GM12878 (cell line): ENCODE results near the gene LRRC3C. TPM values are rescaled to one million over a fixed set of nuclear protein-coding genes. Genes with fewer than 3 reads are reported as not detected.

ENCODE experiments used
- ATF2 ChIP-seq: IDR thresholded peaks from 2 replicates; pipeline ENCODE4 v1.6.1; 2012; ENCODE audit warnings: low read length, inconsistent platforms
- ATF7 ChIP-seq: fragments of 450-650 bp; IDR thresholded peaks from 2 replicates; pipeline ENCODE4 v1.6.1; 2016; ENCODE audit warnings: low read depth, mild to moderate bottlenecking
- CBX3 ChIP-seq: fragments of 200-600 bp; sonication (generic); IDR thresholded peaks from 2 replicates; pipeline ENCODE4 v1.6.1; 2016; ENCODE audit warnings: low read depth, borderline replicate concordance
- CBX5 ChIP-seq: sonication (generic); IDR thresholded peaks from 2 replicates; pipeline ENCODE4 v1.6.1; 2016; ENCODE audit warnings: low read depth, moderate library complexity, mild to moderate bottlenecking, inconsistent platforms
- CHD2 ChIP-seq: IDR thresholded peaks from 2 replicates; pipeline ENCODE4 v1.6.1; 2011; ENCODE audit warnings: low read depth, low read length, improper control_type of control experiment, borderline replicate concordance
- CREM ChIP-seq: IDR thresholded peaks from 2 replicates; pipeline ENCODE4 v1.6.1; 2014; ENCODE audit warnings: antibody characterized with exemption, low read depth
- EGR1 ChIP-seq, 2 experiments: IDR thresholded peaks; 1 replicate in 1 of 2; 2 replicates in 1 of 2; pipeline ENCODE4 v1.6.1; 2011 to 2012; ENCODE audit warnings: low read depth in 2 of 2, low read length in 2 of 2, borderline replicate concordance in 1 of 2, mild to moderate bottlenecking in 1 of 2, moderate library complexity in 1 of 2
- GATAD2B ChIP-seq: fragments of 450-650 bp; conservative IDR thresholded peaks from 2 replicates; pipeline ENCODE4 v1.6.1; 2017; ENCODE audit warnings: low read depth, mild to moderate bottlenecking, moderate library complexity
- HDAC2 ChIP-seq: fragments of 200-600 bp; sonication (generic); IDR thresholded peaks from 2 replicates; pipeline ENCODE4 v1.6.1; 2017
- IRF4 ChIP-seq: IDR thresholded peaks from 2 replicates; pipeline ENCODE4 v1.6.1; 2011; ENCODE audit warnings: low read depth, low read length
- MYB ChIP-seq: fragments of 150-350 bp; IDR thresholded peaks from 2 replicates; pipeline ENCODE4 v1.6.1; 2014; ENCODE audit warnings: mild to moderate bottlenecking, low read depth, low read length, borderline replicate concordance
- POLR2AphosphoS5 ChIP-seq: IDR thresholded peaks from 2 replicates; pipeline ENCODE4 v1.6.1; 2011; ENCODE audit warnings: mild to moderate bottlenecking, low read length, inconsistent platforms
- RAD21 ChIP-seq: IDR thresholded peaks from 2 replicates; pipeline ENCODE4 v1.6.1; 2011; ENCODE audit warnings: mild to moderate bottlenecking, low read depth, low read length, moderate library complexity; ENCODE audit not compliant: insufficient read depth
- RELA ChIP-seq: fragments of 450-650 bp; IDR thresholded peaks from 2 replicates; pipeline ENCODE4 v1.8.0; 2014; ENCODE audit warnings: borderline replicate concordance; ENCODE audit not compliant: partially characterized antibody
- RFX5 ChIP-seq: IDR thresholded peaks from 2 replicates; pipeline ENCODE4 v1.6.1; 2011; ENCODE audit warnings: low read depth, low read length, improper control_type of control experiment
- TCF3 ChIP-seq: IDR thresholded peaks from 2 replicates; pipeline ENCODE4 v1.6.1; 2012; ENCODE audit warnings: low read depth, mild to moderate bottlenecking, low read length, borderline replicate concordance; ENCODE audit not compliant: insufficient read depth
- TCF7 ChIP-seq: IDR thresholded peaks from 2 replicates; pipeline ENCODE4 v1.6.1; 2014; ENCODE audit warnings: antibody characterized with exemption, borderline replicate concordance
- ZBTB40 ChIP-seq: fragments of 450-650 bp; IDR thresholded peaks from 2 replicates; pipeline ENCODE4 v1.6.1; 2016; ENCODE audit warnings: mild to moderate bottlenecking, moderate library complexity, borderline replicate concordance
- ZNF274 ChIP-seq: IDR thresholded peaks from one replicate; pipeline ENCODE4 v1.8.0; 2011; ENCODE audit not compliant: insufficient read length, insufficient read depth
- polyA plus RNA-seq, 11 experiments: library from polyadenylated mRNA; depleted of rRNA in 4 of 11; unstranded in 6 of 11; stranded (reverse) in 5 of 11; fragments of >200 nt; fragmentation: Nextera tagmentation in 4 of 11; fragmentation: Illumina TruSeq in 1 of 11; extraction: Ambion mirVana in 4 of 11; extraction: Trizol in 1 of 11; gene quantifications; 1 replicate in 1 of 11; 2 replicates in 10 of 11; pipeline versions ENCODE4 v1.2.1 to v1.2.3, GENCODE V29; 2011 to 2016; ENCODE audit warnings: inconsistent platforms in 2 of 11, missing spikeins in 2 of 11, low read depth in 1 of 11
- total RNA-seq, 4 experiments: library from RNA; depleted of rRNA in 3 of 4; stranded (reverse); fragments of >200 nt in 3 of 4; fragmentation: Illumina TruSeq in 1 of 4; extraction: Trizol in 1 of 4; gene quantifications; 2 replicates each; pipeline versions ENCODE4 v1.2.1 to v1.2.3, GENCODE V29; 2013 to 2021
- TF ChIP-seq, protein P1 (sequence below): fragments of 450-650 bp; IDR thresholded peaks from 2 replicates; pipeline ENCODE4 v1.6.1; 2017; ENCODE audit warnings: mild to moderate bottlenecking, moderate library complexity

Gene LRRC3C
- total and polyA plus RNA-seq, 10 of the 15 experiments (the other 5 are each of a cell fraction or from before 2014, with no cell fraction given) = not detected

GRCh38 chr17:39980351-39981206, 53.0 kb downstream of the LRRC3C start, which contains the start of gene PSMD3 (continued):
- TF ChIP-seq GATAD2B (peak; percentile 98), TCF7 (no peak; the same call in 1 of the 2 replicates), CREM (peak; percentile 97), ATF2 (no peak), IRF4 (peak; percentile 34; the same call in 1 of the 2 replicates), RELA (peak; percentile 86), CBX3 (no peak), ATF7 (peak; percentile 100), HDAC2 (no peak), RFX5 (peak; percentile 100), RAD21 (peak; percentile 92), CHD2 (no peak), EGR1 (IDR thresholded peaks at IDR 0.05; ENCODE audit: borderline replicate concordance in 1 of 2, low read depth in 2 of 2, low read length in 2 of 2) (peak in 1 of 2 experiments; percentile 53; a peak in 1 of 3 replicates), MYB (no peak), POLR2AphosphoS5 (peak; percentile 81), CBX5 (peak; percentile 97), ZBTB40 (peak; percentile 47; the same call in 1 of the 2 replicates), ZNF274 (no peak), TCF3 (peak; percentile 85)
- TF ChIP-seq, protein P1, sequence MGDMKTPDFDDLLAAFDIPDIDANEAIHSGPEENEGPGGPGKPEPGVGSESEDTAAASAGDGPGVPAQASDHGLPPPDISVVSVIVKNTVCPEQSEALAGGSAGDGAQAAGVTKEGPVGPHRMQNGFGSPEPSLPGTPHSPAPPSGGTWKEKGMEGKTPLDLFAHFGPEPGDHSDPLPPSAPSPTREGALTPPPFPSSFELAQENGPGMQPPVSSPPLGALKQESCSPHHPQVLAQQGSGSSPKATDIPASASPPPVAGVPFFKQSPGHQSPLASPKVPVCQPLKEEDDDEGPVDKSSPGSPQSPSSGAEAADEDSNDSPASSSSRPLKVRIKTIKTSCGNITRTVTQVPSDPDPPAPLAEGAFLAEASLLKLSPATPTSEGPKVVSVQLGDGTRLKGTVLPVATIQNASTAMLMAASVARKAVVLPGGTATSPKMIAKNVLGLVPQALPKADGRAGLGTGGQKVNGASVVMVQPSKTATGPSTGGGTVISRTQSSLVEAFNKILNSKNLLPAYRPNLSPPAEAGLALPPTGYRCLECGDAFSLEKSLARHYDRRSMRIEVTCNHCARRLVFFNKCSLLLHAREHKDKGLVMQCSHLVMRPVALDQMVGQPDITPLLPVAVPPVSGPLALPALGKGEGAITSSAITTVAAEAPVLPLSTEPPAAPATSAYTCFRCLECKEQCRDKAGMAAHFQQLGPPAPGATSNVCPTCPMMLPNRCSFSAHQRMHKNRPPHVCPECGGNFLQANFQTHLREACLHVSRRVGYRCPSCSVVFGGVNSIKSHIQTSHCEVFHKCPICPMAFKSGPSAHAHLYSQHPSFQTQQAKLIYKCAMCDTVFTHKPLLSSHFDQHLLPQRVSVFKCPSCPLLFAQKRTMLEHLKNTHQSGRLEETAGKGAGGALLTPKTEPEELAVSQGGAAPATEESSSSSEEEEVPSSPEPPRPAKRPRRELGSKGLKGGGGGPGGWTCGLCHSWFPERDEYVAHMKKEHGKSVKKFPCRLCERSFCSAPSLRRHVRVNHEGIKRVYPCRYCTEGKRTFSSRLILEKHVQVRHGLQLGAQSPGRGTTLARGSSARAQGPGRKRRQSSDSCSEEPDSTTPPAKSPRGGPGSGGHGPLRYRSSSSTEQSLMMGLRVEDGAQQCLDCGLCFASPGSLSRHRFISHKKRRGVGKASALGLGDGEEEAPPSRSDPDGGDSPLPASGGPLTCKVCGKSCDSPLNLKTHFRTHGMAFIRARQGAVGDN = peak; percentile 90
